Activated naive CD8-positive, alpha-beta T cell (primary cell): Measurements from ENCODE around the gene LDLRAD2.

ENCODE experiments used
- H3K27ac Mint-ChIP-seq: one replicate; pipeline ENCODE4 v1.8.0; 2021; ENCODE audit warnings: mixed read lengths
- H3K27me3 Mint-ChIP-seq: one replicate; pipeline ENCODE4 v1.8.0; 2021; ENCODE audit warnings: mixed read lengths
- H3K36me3 Mint-ChIP-seq: one replicate; pipeline ENCODE4 v1.8.0; 2021; ENCODE audit warnings: mixed read lengths
- H3K4me1 Mint-ChIP-seq: one replicate; pipeline ENCODE4 v1.8.0; 2021; ENCODE audit warnings: low read depth, mixed read lengths
- H3K4me3 Mint-ChIP-seq: one replicate; pipeline ENCODE4 v1.8.0; 2021; ENCODE audit warnings: mild to moderate bottlenecking, mixed read lengths
- H3K9me3 Mint-ChIP-seq: one replicate; pipeline ENCODE4 v1.8.0; 2021; ENCODE audit warnings: low read depth, mixed read lengths

LDLRAD2 gene

GRCh38 chr1:21854090-21854750 lies 42.2 kb downstream of the LDLRAD2 start:
- Mint-ChIP-seq H3K9me3 (no peaks in the 10 kb centered on the region), H3K27me3 (no peaks in the 10 kb centered on the region), H3K27ac (no peak overlapping the region), H3K4me3 (no peak overlapping the region), H3K4me1 (no peaks in the 10 kb centered on the region), H3K36me3 (no peaks in the 10 kb centered on the region)

- no peaks in the 10 kb centered on the region for H3K27me3 Mint-ChIP-seq
- H3K4me3 Mint-ChIP-seq = no peak overlapping the region
- H3K27ac Mint-ChIP-seq = no peak overlapping the region
- no peaks in the 10 kb centered on the region for H3K36me3 Mint-ChIP-seq
- no peaks in the 10 kb centered on the region for H3K9me3 Mint-ChIP-seq
- no peaks in the 10 kb centered on the region for H3K4me1 Mint-ChIP-seq
These were observed 42.7 kb downstream of the LDLRAD2 start for GRCh38 chr1:21854751-21855131.

- H3K9me3 Mint-ChIP-seq = no peaks in the 10 kb centered on the region
- H3K27me3 Mint-ChIP-seq = no peaks in the 10 kb centered on the region
- no peak overlapping the region for H3K4me3 Mint-ChIP-seq
- no peaks in the 10 kb centered on the region for H3K4me1 Mint-ChIP-seq
- no peaks in the 10 kb centered on the region for H3K36me3 Mint-ChIP-seq
- no peak overlapping the region for H3K27ac Mint-ChIP-seq
These were observed 43.4 kb downstream of the LDLRAD2 start for GRCh38 chr1:21855257-21856096.

GRCh38 chr1:21857142-21857839 lies 45.2 kb downstream of the LDLRAD2 start:
- H3K4me3 Mint-ChIP-seq = no peak overlapping the region
- no peaks in the 10 kb centered on the region for H3K4me1 Mint-ChIP-seq
- no peaks in the 10 kb centered on the region for H3K36me3 Mint-ChIP-seq
- no peaks in the 10 kb centered on the region for H3K9me3 Mint-ChIP-seq
- H3K27me3 Mint-ChIP-seq = no peaks in the 10 kb centered on the region
- no peak overlapping the region for H3K27ac Mint-ChIP-seq

GRCh38 chr1:21857840-21858670 lies 46.0 kb downstream of the LDLRAD2 start:
- Mint-ChIP-seq H3K4me1 (no peaks in the 10 kb centered on the region), H3K27me3 (no peaks in the 10 kb centered on the region), H3K36me3 (no peaks in the 10 kb centered on the region), H3K4me3 (no peak overlapping the region), H3K9me3 (no peaks in the 10 kb centered on the region), H3K27ac (no peak overlapping the region)

- Mint-ChIP-seq H3K9me3 (no peaks in the 10 kb centered on the region), H3K36me3 (no peaks in the 10 kb centered on the region), H3K27me3 (no peaks in the 10 kb centered on the region), H3K4me3 (no peak overlapping the region), H3K4me1 (no peaks in the 10 kb centered on the region), H3K27ac (no peak overlapping the region)
These were observed 47.7 kb downstream of the LDLRAD2 start for GRCh38 chr1:21859669-21860179.

- Mint-ChIP-seq H3K4me3 (no peak overlapping the region), H3K4me1 (no peaks in the 10 kb centered on the region), H3K27me3 (no peaks in the 10 kb centered on the region), H3K27ac (no peak overlapping the region), H3K9me3 (no peaks in the 10 kb centered on the region), H3K36me3 (no peaks in the 10 kb centered on the region)
These were observed 48.9 kb downstream of the LDLRAD2 start for GRCh38 chr1:21860971-21861370.

- no peaks in the 10 kb centered on the region for H3K9me3 Mint-ChIP-seq
- no peak overlapping the region for H3K27ac Mint-ChIP-seq
- H3K27me3 Mint-ChIP-seq = no peaks in the 10 kb centered on the region
- H3K4me3 Mint-ChIP-seq = no peak overlapping the region
- no peaks in the 10 kb centered on the region for H3K4me1 Mint-ChIP-seq
- H3K36me3 Mint-ChIP-seq = no peaks in the 10 kb centered on the region
These were observed 49.8 kb downstream of the LDLRAD2 start for GRCh38 chr1:21861602-21862429.

- no peaks in the 10 kb centered on the region for H3K4me1 Mint-ChIP-seq
- no peaks in the 10 kb centered on the region for H3K27me3 Mint-ChIP-seq
- H3K4me3 Mint-ChIP-seq = no peak overlapping the region
- H3K36me3 Mint-ChIP-seq = no peaks in the 10 kb centered on the region
- no peak overlapping the region for H3K27ac Mint-ChIP-seq
- no peaks in the 10 kb centered on the region for H3K9me3 Mint-ChIP-seq
These were observed 51.9 kb downstream of the LDLRAD2 start for GRCh38 chr1:21863981-21864380.

GRCh38 chr1:21864730-21865129 lies 52.7 kb downstream of the LDLRAD2 start:
- Mint-ChIP-seq H3K36me3 (no peaks in the 10 kb centered on the region), H3K27me3 (no peaks in the 10 kb centered on the region), H3K4me3 (no peak overlapping the region), H3K27ac (no peak overlapping the region), H3K4me1 (no peaks in the 10 kb centered on the region), H3K9me3 (no peaks in the 10 kb centered on the region)

- Mint-ChIP-seq H3K4me1 (no peaks in the 10 kb centered on the region), H3K27ac (no peak overlapping the region), H3K9me3 (no peaks in the 10 kb centered on the region), H3K36me3 (no peaks in the 10 kb centered on the region), H3K27me3 (no peaks in the 10 kb centered on the region), H3K4me3 (no peak overlapping the region)
These were observed 53.5 kb downstream of the LDLRAD2 start for GRCh38 chr1:21865609-21865942.

- Mint-ChIP-seq H3K27me3 (no peaks in the 10 kb centered on the region), H3K4me3 (no peak overlapping the region), H3K36me3 (no peaks in the 10 kb centered on the region), H3K27ac (no peak overlapping the region), H3K4me1 (no peaks in the 10 kb centered on the region), H3K9me3 (no peaks in the 10 kb centered on the region)
These were observed 54.1 kb downstream of the LDLRAD2 start for GRCh38 chr1:21865943-21866706.

GRCh38 chr1:21866707-21867043 lies 54.6 kb downstream of the LDLRAD2 start:
- no peaks in the 10 kb centered on the region for H3K9me3 Mint-ChIP-seq
- no peaks in the 10 kb centered on the region for H3K27me3 Mint-ChIP-seq
- H3K27ac Mint-ChIP-seq = no peak overlapping the region
- H3K4me3 Mint-ChIP-seq = no peak overlapping the region
- H3K36me3 Mint-ChIP-seq = no peaks in the 10 kb centered on the region
- H3K4me1 Mint-ChIP-seq = no peaks in the 10 kb centered on the region
